HG03060 (cell line): Measurements from ENCODE around the gene SERPINA12.

Experiments
- ATAC-seq: cut with Tn5 transposase; IDR thresholded peaks from one replicate; pipeline ENCODE4 v1.9.1; 2021; ENCODE audit warnings: low read depth, moderate number of reproducible peaks; ENCODE audit not compliant: unreplicated experiment

SERPINA12 gene

GRCh38 chr14:94509356-94509755, at the start of gene SERPINA12:
SERPINA12 (minus strand) TSS chr14:94509469; CDS start chr14:94498397, 11,072 bp downstream.
- ATAC-seq, result no peak

DNA sequence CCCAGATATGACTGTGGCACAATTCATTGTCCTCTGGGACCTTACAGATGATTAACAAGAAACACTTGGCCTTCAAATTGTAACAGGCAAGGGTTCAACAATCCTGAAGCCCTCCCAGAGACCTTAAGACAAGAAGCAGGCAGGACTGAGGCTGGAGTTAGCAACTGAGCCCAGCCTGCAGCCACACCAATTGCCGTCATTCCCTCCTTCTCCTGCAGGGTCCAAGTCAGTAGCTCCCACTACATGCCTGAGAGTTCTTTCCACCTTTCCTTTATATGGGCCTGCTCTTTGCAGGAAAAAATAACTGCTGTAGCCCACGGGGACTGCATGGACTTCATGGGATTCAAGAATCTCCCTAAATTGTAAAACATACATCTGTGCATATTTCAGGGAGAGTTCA, 49.6 kb upstream of the SERPINA12 start:
- ATAC-seq, result no peak

DNA sequence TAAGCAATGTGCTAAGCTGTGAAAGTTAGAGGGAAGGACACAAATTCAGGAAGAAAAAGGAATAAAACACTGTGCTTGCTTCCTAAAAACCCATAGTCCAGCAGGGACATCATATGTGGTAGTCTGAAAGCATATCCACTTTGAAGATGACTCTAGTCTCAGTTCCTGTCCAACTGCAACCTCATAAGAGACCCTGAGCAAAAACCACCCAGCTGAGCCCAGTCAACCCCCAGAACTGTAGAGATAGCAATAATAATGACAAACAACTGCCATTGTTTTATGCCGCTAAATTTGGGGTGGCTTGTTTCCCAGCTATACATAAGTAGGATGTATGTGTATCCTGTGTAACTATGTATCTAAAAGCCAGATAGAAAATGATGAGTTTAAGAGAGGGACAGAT, 48.1 kb upstream of the SERPINA12 start:
- ATAC-seq, result no peak

DNA sequence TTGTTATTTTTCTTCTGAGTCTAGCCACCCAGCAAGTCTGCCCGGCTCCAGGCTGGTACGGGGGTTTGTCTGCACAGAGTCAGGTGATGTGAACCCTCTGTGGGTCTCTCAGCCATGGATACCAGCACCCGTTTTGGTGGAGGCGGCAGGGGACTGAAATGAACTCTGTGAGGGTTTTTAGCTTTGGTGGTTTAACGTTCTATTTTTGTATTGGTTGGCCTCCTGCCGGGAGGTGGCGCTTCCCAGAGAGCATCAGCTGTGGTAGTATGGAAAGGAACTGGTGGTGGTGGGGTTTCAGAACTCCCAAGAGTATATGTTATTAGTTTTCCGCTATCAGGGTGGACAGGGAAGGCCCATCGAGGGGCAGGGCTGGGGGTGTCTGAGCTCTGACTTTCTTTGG, 46.7 kb upstream of the SERPINA12 start:
- no peak for ATAC-seq

DNA sequence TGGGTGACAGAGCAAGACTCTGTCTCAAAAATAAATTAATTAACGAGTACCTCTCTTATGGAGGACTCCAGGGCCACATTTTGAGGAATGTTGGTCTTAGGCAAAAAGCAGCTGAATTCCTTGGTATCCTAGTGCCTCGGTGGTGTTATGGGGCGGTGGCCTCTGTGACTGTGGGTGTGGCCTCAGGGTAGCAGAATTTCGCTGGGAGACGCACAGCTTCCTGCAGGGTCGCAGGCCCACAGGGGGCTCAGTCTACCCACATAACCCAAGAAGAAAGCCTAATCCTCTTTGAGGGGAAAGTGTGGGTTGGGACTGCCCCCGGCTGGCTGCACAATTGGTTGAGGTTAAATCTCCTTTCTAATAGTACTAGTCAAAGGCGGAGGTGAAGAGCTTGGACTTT, 40.8 kb upstream of the SERPINA12 start:
- no peak for ATAC-seq

GRCh38 chr14:94548999-94549985, 40.0 kb upstream of the SERPINA12 start:
- no peak for ATAC-seq

- ATAC-seq, result no peak
These were observed 39.1 kb upstream of the SERPINA12 start for GRCh38 chr14:94548131-94548998.

- no peak for ATAC-seq
These were observed 38.5 kb upstream of the SERPINA12 start for GRCh38 chr14:94547726-94548125.

DNA sequence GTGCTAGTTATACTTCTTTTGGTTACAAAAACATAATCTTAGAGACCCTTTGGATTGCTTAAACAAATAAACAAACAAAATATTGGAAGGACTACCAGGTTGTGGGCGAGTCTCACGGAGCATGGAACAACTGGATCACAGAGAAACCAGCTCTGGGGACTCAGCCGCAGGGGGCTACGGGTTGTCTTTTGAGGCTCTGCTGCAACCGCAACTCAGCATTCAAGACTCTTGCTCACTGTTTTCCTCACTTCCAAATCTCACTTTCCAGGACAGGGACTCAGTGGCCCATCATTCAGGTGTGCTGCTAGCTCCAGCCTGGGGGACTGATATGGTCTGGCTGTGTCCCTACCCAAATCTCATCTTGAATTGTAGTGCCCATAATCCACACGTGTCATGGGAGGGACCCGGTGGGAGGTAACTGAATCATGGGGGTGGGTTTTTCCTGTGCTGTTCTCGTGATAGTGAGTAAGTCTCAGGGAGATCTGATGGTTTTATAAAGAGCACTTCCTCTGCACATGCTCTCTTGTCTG, 37.9 kb upstream of the SERPINA12 start:
- no peak for ATAC-seq

DNA sequence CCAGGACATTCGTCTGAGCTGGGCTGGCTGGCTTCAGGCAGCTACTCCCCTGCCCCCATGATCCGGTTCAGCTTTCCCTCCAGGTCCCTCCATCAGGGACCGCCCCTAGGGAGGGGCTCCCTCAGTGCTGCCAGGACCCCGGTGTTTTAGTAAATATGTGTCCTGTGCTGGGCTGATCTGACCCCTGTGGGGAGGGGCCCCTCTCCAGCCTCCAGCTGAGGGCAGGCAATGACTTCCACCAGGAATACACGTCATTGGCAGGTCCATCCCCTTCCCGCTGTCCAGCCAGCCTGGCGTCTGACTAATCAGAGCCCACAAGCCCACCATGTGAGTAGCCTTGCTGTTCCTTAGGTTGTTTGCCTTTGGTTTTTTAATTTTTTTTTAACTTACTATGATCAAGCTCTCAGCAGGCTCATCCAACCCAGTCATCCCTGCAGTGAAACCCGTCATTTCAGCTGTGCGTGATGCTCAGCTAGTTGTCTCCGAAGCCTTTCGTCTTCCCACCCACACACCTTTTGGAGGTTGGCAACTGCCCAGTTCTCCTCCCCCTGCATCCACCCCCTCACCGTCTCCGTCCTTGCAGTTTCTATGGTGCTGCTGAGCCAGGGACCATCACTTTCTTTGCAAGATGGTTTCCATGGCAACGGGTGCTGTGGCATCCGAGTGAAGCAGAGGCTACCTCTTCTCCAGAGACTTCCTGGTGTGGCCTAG, 36.0 kb upstream of the SERPINA12 start:
- no peak for ATAC-seq

GRCh38 chr14:94544726-94545125, 35.5 kb upstream of the SERPINA12 start:
- ATAC-seq, result no peak

- no peak for ATAC-seq
These were observed 34.3 kb upstream of the SERPINA12 start for GRCh38 chr14:94543449-94544124.

DNA sequence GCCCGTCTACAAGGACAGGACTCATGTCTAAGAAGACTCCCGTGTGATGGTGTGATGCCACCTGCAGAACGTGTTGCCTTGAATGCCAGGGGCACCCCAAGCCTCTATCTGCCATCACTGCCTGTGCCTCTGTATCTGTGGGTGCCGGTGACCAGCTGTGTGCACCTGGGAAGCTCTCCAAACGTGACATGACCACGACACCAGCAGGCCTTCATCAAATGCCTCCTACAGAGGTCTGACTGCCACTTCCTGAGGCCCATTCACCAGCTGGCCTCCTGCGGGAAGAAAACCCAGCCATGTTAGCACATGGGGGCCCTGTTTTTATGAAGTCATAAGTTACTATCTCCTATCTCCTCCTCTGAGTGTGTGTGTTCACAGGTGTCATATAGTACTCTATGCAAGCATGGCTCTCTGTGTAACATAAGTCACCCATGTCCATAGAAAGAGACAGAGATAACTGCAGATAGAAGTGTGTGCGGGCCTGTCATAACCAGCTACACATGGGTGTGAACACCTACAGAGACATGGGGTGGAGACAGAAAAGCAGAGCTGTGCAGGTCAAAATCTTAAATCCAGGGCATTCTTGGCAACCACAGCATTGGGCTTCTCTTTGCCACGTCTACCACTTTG, 33.7 kb upstream of the SERPINA12 start:
- ATAC-seq, result no peak

DNA sequence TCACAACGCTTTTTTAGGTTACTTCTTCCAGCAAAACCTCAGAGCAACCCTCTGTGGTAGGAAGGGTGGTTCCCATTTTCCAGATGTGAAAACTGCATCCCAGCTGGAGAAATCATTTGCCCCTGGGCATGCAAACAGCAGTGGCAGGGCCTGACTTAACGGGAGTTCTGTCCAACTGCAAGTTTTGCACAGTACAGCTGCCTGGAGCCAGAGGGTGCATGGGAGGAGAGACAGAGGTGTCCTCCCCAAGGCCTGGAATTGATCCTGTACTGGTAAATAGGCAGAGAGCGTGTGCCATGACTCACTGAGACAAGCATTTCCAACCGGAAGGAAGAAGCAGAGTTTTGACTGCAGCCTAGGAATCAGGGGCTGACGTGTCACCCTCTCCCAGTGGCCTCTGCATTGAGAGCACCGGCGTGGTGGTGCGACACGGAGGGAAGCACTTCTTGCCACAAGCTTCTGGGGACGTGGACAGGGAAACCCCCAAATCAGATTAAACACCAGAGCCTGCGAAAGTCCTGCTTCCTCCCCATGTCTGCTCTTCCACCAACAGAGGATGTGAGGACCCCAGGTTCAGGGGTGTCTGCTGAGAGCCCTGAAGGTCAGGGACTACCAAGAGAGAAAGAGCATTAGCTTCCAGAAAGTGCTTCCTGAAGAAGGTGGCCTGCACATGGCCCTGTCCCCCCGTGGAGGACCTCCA, 33.0 kb upstream of the SERPINA12 start:
- ATAC-seq, result no peak

GRCh38 chr14:94541234-94541975, 32.1 kb upstream of the SERPINA12 start:
- ATAC-seq, result no peak

DNA sequence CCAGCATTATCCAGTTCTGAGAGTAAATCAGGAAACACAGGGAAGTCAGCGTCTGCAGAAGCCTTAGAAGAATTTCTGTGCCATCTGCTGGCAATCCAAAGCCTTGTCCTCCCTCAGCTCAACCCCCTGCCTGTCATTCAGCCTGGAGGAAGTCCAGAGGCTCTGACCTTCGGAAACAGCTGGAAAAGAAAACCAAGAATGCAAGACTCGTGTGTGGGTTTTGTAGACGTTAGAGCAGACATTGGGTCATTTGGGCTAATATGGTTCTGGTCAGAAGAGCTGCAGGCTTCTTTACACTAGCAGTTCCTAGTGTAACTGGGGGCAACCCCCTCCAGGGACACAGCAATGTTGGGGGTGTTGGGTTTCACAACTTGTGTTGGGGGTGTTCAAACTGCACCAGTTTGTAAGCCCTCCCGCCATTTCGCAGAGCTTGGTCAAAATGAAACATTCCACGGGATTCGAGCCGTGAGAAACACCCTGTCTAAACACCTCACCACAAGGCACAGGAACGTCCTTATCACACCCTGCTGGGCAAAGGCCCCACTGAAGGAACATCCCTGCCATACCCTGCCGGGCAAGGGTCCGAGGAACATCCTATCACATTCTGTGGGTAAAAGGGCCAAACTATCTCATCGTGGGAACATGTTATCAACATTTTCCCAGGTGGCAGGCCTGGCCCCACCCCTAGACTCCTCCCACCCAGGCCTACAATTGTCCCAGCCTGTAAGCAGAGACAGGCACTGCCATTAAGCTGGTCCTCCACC, 30.9 kb upstream of the SERPINA12 start:
- no peak for ATAC-seq

DNA sequence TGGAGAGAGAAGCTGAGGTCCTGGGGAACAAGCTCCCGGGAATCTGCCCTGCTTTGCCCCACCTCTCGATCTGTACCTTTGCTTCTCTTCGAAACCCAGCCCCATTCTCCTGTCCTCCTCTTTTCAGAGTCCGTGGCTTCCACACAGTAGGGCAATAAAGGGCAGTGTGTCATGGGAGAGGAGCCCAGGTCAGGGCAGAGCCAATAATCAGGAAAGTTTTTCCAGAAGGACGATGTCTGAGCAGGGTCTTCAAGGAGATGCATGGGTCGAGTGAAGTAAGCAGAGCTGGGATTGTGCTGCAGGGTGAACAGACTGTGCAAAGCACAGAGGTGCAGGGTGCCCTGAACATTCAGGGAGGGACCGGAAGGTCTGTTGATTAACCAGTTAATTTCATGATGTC, 29.9 kb upstream of the SERPINA12 start:
- no peak for ATAC-seq
